ENCODE results near the gene ACTR3C. TPM values are rescaled to one million over a fixed set of nuclear protein-coding genes. Genes with fewer than 3 reads are reported as not detected.
"Not testable (repeated sequence)": the region's sequence is repeated elsewhere in the genome, so short reads cannot be mapped to it uniquely, and the experiment has no call there.

Gene ACTR3C
- total RNA-seq, 1 donor from 2014 or later = 2.9 TPM

- ATAC-seq (ENCODE audit: poor library complexity) (no peak), DNase-seq (no peak)
- intact Hi-C loops (cut with DNase I) = no loop called here
Measured at GRCh38 chr7:150324373-150324961, 1.1 kb upstream of the ACTR3C start.

DNA sequence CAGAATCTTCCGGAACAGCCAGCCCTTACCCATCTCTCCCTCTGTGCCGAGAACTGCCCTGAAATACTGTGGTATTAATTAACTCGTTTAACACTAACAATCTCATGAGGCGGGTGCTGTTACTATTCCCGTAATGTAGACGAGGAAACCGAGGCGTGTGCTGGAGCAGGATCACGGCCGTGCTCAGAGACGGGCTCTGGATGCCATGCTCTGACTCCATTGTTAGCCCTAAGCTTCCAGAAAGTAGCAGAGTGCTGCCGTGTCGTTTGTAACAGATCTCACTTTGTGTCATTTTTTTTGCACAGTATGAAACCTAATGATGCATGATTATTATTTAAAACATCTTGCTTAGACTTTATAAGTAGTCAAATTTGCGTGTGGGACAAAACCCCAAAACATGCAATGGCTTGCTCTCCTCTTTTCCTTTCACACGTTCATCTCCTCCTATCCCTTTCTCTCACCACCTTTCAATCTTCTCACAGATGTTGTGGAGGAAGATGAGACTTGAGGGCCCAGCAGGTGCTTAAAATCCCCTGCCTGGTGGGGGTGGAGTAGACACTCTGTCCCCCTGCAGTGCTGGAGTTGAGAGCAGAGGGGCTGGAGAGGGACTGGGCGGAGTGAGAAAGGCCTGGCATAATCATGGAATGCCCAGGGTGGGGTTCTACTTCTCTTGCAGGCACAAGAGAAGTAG lies 482 bp upstream of the ACTR3C start:
- ATAC-seq (ENCODE audit: poor library complexity) (peak; percentile 52), DNase-seq (no peak)
- intact Hi-C loops (cut with DNase I) = no loop called here

- intact Hi-C loops (cut with DNase I) = no loop called here
- ATAC-seq (ENCODE audit: poor library complexity) = no peak
- no peak for DNase-seq
Measured at GRCh38 chr7:150322114-150322832, 1.1 kb downstream of the ACTR3C start.

GRCh38 chr7:150321788-150322113 lies 1.6 kb downstream of the ACTR3C start:
- DNase-seq (no peak), ATAC-seq (ENCODE audit: poor library complexity) (no peak)

GRCh38 chr7:150317748-150318444 lies 5.4 kb downstream of the ACTR3C start:
- intact Hi-C loops (cut with DNase I) = no loop called here
- ATAC-seq (ENCODE audit: poor library complexity) (no peak), DNase-seq (no peak)

More at GRCh38 chr7:150321788-150322113, 1.6 kb downstream of the ACTR3C start:
- intact Hi-C loops (cut with DNase I) = no loop called here

DNA sequence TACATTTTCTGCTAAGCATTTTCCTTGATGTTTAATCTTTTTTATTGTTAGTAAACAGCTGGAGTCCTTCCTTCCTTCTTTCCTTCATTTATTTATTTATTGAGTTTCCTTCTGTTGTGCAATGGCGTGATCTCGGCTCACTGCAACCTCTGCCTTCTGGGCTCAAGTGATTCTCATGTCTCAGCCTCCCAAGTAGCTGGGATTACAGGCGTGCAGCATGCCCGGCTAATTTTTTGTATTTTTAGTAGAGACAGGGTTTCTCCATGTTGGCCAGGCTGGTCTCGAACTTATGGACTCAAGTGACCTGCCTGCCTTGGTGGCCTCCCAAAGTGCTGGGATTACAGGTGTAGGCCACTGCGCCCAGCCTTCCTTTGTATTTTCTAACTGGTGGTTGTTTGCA lies 6.4 kb downstream of the ACTR3C start:
- ATAC-seq (ENCODE audit: poor library complexity); intact Hi-C loops (cut with DNase I); DNase-seq: not testable (repeated sequence)

DNA sequence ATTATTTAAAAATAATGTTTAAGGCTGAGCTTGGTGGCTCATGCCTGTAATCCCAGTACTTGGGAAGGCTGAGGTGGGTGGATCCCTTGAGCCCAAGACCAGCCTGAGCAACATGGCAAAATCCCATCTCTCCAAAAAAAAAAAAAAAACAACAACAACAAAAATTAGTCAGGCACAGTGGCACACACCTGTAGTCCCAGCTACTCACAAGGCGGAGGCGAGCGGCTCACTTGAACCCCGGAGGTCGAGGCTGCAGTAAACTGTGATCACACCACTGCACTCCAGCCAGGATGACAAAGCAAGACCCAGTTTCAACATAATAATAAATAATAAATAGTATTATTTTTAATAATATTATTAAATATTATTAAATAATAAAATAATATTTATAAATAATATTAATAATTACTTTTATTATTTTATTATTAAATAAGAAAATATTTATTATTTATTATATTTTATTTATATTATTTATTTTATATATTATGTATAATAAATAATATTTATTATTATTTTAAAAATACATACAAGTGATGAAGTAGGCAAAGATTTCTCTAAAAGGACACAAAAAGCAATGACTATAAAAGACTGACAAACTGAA lies 8.6 kb downstream of the ACTR3C start:
- no peak for DNase-seq
- intact Hi-C loops (cut with DNase I) = no loop called here
- no peak for ATAC-seq (ENCODE audit: poor library complexity)

- no peak for DNase-seq
- intact Hi-C loops (cut with DNase I) = no loop called here
- ATAC-seq (ENCODE audit: poor library complexity) = no peak
Measured at GRCh38 chr7:150313870-150314269, 9.5 kb downstream of the ACTR3C start.

DNA sequence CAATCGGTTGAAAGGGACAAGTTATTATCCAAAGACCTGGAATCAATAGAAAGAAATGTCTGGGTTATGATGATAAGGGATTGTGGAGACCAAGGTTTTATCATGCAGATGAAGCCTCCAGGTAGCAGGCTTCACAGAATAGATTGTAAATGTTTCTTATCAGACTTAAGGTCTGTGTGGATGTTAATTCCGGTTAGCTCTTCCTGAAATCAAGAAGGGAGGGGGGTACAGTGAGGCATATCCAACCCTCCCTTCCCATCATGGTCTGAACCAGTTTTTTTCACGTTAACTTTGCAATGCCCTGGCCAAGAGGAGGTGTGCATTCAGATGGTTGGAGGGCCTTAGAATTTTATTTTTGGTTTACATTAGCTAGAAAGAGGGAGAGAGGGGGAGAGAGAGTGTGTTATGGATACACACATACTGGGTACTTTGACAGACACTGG lies 10.0 kb downstream of the ACTR3C start:
- no peak for DNase-seq
- intact Hi-C loops (cut with DNase I) = no loop called here
- no peak for ATAC-seq (ENCODE audit: poor library complexity)

DNA sequence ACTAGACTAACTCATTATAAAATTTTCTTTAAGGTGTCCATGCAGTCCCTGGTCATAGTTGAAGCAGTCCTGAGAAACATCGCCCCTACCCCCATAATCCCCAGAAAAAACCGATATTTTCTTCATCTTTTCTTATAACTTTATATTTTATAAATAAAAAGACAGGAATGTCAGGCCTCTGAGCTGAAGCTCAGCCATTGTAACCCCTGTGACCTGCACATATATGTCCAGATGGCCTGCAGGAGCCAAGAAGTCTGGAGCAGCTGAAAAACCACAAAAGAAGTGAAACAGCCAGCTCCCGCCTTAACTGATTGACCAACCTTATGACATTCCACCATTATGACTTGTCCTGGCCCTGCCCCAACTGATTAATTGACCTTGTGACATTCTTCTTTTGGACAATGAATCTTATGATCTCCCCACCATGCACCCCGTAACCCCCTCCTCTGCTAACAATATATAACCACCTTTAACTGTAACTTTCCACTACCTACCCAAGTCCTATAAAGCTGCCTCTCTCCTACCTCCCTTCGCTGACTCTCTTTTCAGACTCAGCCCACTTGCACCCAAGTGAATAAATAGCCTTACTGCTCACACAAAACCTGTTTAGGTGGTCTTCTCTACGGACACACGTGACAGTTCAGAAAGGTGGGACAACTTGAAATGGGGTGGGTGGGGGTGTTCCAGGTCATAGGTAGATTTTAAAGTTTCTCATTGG lies 10.5 kb downstream of the ACTR3C start:
- DNase-seq; intact Hi-C loops (cut with DNase I); ATAC-seq (ENCODE audit: poor library complexity): not testable (repeated sequence)

- no peak for DNase-seq
- no peak for ATAC-seq (ENCODE audit: poor library complexity)
- intact Hi-C loops (cut with DNase I) = no loop called here
Measured at GRCh38 chr7:150311711-150312110, 11.6 kb downstream of the ACTR3C start.

GRCh38 chr7:150311146-150311545 lies 12.2 kb downstream of the ACTR3C start:
- intact Hi-C loops (cut with DNase I) = no loop called here
- DNase-seq = no peak
- ATAC-seq (ENCODE audit: poor library complexity) = no peak

GRCh38 chr7:150308575-150308974 lies 14.8 kb downstream of the ACTR3C start:
- DNase-seq (no peak), ATAC-seq (ENCODE audit: poor library complexity) (no peak)
- intact Hi-C loops (cut with DNase I) = no loop called here

DNA sequence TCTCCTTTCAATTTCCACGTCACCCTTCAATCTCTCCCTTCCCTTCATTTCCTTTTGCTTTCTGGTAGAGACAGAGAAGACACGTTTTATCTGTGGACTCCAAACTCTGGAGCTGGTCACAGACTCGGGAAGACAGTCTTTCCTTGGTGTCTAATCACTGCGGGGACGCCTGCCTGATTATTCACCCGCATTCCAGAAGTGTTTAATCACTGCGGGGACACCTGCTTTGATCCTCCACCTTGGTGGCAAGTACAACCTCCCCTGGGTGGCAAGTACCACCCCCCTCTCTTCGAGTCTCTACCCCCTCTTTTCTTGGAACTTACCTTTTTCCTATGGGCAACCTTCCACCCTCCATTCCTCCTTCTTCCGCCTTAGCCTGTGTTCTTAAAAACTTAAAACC lies 15.4 kb downstream of the ACTR3C start:
- intact Hi-C loops (cut with DNase I) = no loop called here
- DNase-seq = no peak
- no peak for ATAC-seq (ENCODE audit: poor library complexity)

DNA sequence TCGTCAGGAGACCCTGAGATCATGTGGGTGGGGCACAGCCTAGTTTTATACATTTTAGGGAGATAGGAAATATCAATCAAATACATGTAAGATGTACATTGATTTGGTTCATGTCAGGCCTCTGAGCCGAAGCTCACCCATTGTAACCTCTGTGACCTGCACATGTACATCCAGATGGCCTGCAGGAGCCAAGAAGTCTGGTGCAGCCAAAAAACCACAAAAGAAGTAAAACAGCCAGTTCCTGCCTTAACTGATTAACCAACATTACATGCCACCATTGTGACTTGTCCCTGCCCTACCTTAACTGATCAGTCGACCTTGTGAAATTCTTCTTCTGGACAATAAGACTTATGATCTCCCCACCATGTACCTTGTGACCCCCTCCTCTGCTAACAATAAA lies 16.2 kb downstream of the ACTR3C start:
- intact Hi-C loops (cut with DNase I) = no loop called here
- no peak for ATAC-seq (ENCODE audit: poor library complexity)
- no peak for DNase-seq

DNA sequence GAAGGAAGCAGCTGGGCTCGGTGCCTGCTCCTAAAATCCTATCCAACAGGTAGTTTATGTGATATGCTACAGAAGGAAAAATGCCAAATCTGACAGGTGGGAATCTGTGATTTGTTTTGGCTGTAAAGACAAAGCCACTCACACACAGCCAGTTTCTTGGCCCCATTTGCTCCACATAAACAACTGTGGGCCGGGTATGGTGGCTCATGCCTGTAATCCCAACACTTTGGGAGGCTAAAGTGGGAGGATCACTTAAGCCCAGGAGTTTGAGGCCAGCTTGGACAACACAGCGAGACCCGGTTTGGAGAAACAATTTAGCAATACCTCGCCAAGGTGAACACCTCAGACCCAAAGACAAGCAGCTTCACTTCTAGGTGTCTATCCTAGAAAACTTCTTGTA lies 17.0 kb downstream of the ACTR3C start:
- DNase-seq; ATAC-seq (ENCODE audit: poor library complexity); intact Hi-C loops (cut with DNase I): not testable (repeated sequence)

- intact Hi-C loops (cut with DNase I); ATAC-seq (ENCODE audit: poor library complexity); DNase-seq: not testable (repeated sequence)
Measured at GRCh38 chr7:150305903-150306284, 17.5 kb downstream of the ACTR3C start.

GRCh38 chr7:150305259-150305902 lies 18.0 kb downstream of the ACTR3C start:
- ATAC-seq (ENCODE audit: poor library complexity); DNase-seq; intact Hi-C loops (cut with DNase I): not testable (repeated sequence)
